Liver (tissue), 9 donors: Measurements from ENCODE around the gene IL18BP. TPM values are rescaled to one million over a fixed set of nuclear protein-coding genes. Genes with fewer than 3 reads are reported as not detected.

Experiments
- DNase-seq: peaks from one replicate; pipeline ENCODE4 v3.0.0-alpha.2; 2017; ENCODE audit warnings: low spot score
- H3K27ac ChIP-seq, 2 donors: one replicate each; pipeline ENCODE4 v1.7.0; 2013; ENCODE audit warnings: inconsistent platforms in 2 of 2, low read length in 2 of 2, control low read depth in 1 of 2, low read depth in 1 of 2, mild to moderate bottlenecking in 1 of 2
- H3K27me3 ChIP-seq, 4 donors: one replicate each; pipeline versions ENCODE4 v1.6.1 to v1.7.0; 2013; ENCODE audit warnings: low read length in 3 of 4, inconsistent platforms in 1 of 4, mild to moderate bottlenecking in 1 of 4, moderate library complexity in 1 of 4; ENCODE audit not compliant: control insufficient read depth in 4 of 4, insufficient read depth in 4 of 4
- H3K36me3 ChIP-seq, 4 donors: one replicate each; pipeline versions ENCODE4 v1.6.1 to v1.7.0; 2013; ENCODE audit warnings: low read length in 3 of 4, mild to moderate bottlenecking in 3 of 4, low read depth in 1 of 4, moderate library complexity in 1 of 4; ENCODE audit not compliant: control insufficient read depth in 4 of 4, insufficient read depth in 3 of 4
- H3K4me1 ChIP-seq, 4 donors: one replicate each; pipeline versions ENCODE4 v1.6.1 to v1.7.0; 2013; ENCODE audit warnings: low read length in 3 of 4, mild to moderate bottlenecking in 3 of 4, moderate library complexity in 1 of 4; ENCODE audit not compliant: control insufficient read depth in 4 of 4, insufficient read depth in 4 of 4
- H3K4me3 ChIP-seq, 3 donors: one replicate each; pipeline versions ENCODE4 v1.6.1 to v1.7.0; 2013; ENCODE audit warnings: low read length in 3 of 3, control low read depth in 1 of 3, low read depth in 1 of 3, mild to moderate bottlenecking in 1 of 3
- H3K9ac ChIP-seq, 2 donors: one replicate each; pipeline ENCODE4 v1.7.0; 2013; ENCODE audit warnings: low read length in 2 of 2, mild to moderate bottlenecking in 2 of 2, moderate library complexity in 2 of 2, control low read depth in 1 of 2, low read depth in 1 of 2
- H3K9me3 ChIP-seq, 4 donors: one replicate each; pipeline versions ENCODE4 v1.6.1 to v1.7.0; 2013; ENCODE audit warnings: low read length in 3 of 4; ENCODE audit not compliant: control insufficient read depth in 4 of 4
- ATF3 ChIP-seq: IDR thresholded peaks from 2 replicates; pipeline ENCODE4 v1.6.1; 2016; ENCODE audit warnings: antibody characterized with exemption
- CTCF ChIP-seq: fragments of 150-350 bp; IDR thresholded peaks from 2 replicates; pipeline ENCODE4 v1.5.1; 2017; ENCODE audit warnings: improper control_type of control experiment, low read depth, low read length; ENCODE audit not compliant: missing input control
- EGR1 ChIP-seq, 2 donors: IDR thresholded peaks; 2 replicates each; pipeline ENCODE4 v1.6.1; 2016 to 2018; ENCODE audit warnings: antibody characterized with exemption in 2 of 2, low read depth in 2 of 2
- FOXA1 ChIP-seq: IDR thresholded peaks from 2 replicates; pipeline ENCODE4 v1.6.1; 2016; ENCODE audit warnings: antibody characterized with exemption
- FOXA2 ChIP-seq: IDR thresholded peaks from 2 replicates; pipeline ENCODE4 v1.6.1; 2016; ENCODE audit warnings: antibody characterized with exemption
- GABPA ChIP-seq, 2 donors: IDR thresholded peaks in 1 of 2; conservative IDR thresholded peaks in 1 of 2; 2 replicates each; pipeline ENCODE4 v1.6.1; 2016; ENCODE audit warnings: antibody characterized with exemption in 2 of 2, mild to moderate bottlenecking in 1 of 2, moderate library complexity in 1 of 2
- HNF4A ChIP-seq, 2 donors: conservative IDR thresholded peaks; 2 replicates each; pipeline ENCODE4 v1.6.1; 2016; ENCODE audit warnings: antibody characterized with exemption in 2 of 2, mild to moderate bottlenecking in 2 of 2
- HNF4G ChIP-seq: IDR thresholded peaks from 2 replicates; pipeline ENCODE4 v1.6.1; 2016; ENCODE audit warnings: antibody characterized with exemption
- JUND ChIP-seq, 2 donors: IDR thresholded peaks; 2 replicates each; pipeline ENCODE4 v1.6.1; 2016; ENCODE audit warnings: antibody characterized with exemption in 2 of 2
- NR2F2 ChIP-seq: IDR thresholded peaks from 2 replicates; pipeline ENCODE4 v1.6.1; 2016; ENCODE audit warnings: antibody characterized with exemption
- RXRA ChIP-seq, 2 donors: IDR thresholded peaks; 2 replicates each; pipeline ENCODE4 v1.6.1; 2017 to 2018; ENCODE audit warnings: antibody characterized with exemption in 2 of 2, mild to moderate bottlenecking in 1 of 2
- SP1 ChIP-seq: IDR thresholded peaks from 2 replicates; pipeline ENCODE4 v1.6.1; 2018; ENCODE audit warnings: antibody characterized with exemption, mild to moderate bottlenecking
- TAF1 ChIP-seq: conservative IDR thresholded peaks from 2 replicates; pipeline ENCODE4 v1.6.1; 2016; ENCODE audit warnings: antibody characterized with exemption, mild to moderate bottlenecking
- YY1 ChIP-seq: IDR thresholded peaks from 2 replicates; pipeline ENCODE4 v1.6.1; 2016; ENCODE audit warnings: antibody characterized with exemption, mild to moderate bottlenecking
- WGBS: extraction: QIAGEN DNeasy Blood & Tissue Kit; methylation state at CpG from one replicate; pipeline ENCODE4 v1.1.7; 2013; 5-methylcytosine and 5-hydroxymethylcytosine counted together
- polyA plus RNA-seq, 2 donors: library from polyadenylated mRNA; stranded (reverse) in 1 of 2; unstranded in 1 of 2; fragments of 200-250 nt in 1 of 2; fragments of >200 nt in 1 of 2; fragmentation: Nextera tagmentation in 1 of 2; extraction: Ambion mirVana in 1 of 2; gene quantifications; one replicate each; pipeline versions ENCODE4 v1.2.1 to v1.2.3, GENCODE V29; 2013 to 2015
- total RNA-seq, 2 donors: library from RNA; depleted of rRNA; stranded (reverse); fragments of >200 nt; gene quantifications; one replicate each; pipeline ENCODE4 v1.2.3, GENCODE V29; 2014
- TF ChIP-seq, protein P1 (sequence below): IDR thresholded peaks from 2 replicates; pipeline ENCODE4 v1.6.1; 2016; ENCODE audit warnings: antibody characterized with exemption
- TF ChIP-seq, protein P2 (sequence below): IDR thresholded peaks from 2 replicates; pipeline ENCODE4 v1.6.1; 2016; ENCODE audit warnings: antibody characterized with exemption
- TF ChIP-seq, protein P3 (sequence below): IDR thresholded peaks from 2 replicates; pipeline ENCODE4 v1.6.1; 2016; ENCODE audit warnings: antibody characterized with exemption, mild to moderate bottlenecking
- donor health status: healthy.
- donor health status: healthy.
- donor health status: healthy.
- donor health status: healthy.
- donor health status: healthy.

Gene IL18BP
- total and polyA plus RNA-seq, 4 donors, result 2.4 to 6.3 (median 4.3) TPM

DNA sequence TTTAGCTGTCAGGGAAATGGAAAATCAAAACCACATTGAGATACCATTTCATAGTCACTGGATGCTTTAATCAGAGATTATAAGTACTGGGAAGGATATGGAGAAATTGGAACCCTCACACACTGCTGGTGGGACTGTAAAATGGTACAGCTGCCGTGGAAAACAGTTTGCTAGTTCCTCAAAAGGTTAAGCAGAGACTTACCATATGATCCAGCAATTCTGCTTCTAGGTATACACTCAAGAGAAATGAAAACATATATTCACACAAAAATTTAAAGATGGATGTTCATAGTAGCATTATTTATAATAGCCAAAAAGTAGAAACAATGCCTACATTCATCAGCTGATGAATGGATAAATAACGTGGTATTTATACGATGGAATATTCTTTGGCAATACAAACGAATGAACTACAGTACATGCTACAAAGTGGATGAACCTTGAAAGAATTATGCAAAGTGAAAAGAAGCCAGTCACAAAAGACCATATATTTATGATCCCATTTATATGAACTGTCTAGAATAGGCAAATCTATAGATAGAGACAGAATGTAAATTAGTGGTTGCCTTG, 46.9 kb upstream of the IL18BP start:
- TF ChIP-seq SP1 (no peak), CTCF (no peak), FOXA2 (no peak), TAF1 (no peak), RXRA (IDR thresholded peaks at IDR 0.05) (no peak), FOXA1 (no peak), GABPA (IDR thresholded peaks at IDR 0.05 in 1 of 2, conservative IDR thresholded peaks at IDR 0.05 in 1 of 2) (no peak), HNF4A (conservative IDR thresholded peaks at IDR 0.05) (no peak), EGR1 (IDR thresholded peaks at IDR 0.05; ENCODE audit: low read depth in 2 of 2) (no peak), ATF3 (no peak), HNF4G (no peak), YY1 (no peak), NR2F2 (no peak), JUND (IDR thresholded peaks at IDR 0.05) (no peak)
- TF ChIP-seq, protein P1, sequence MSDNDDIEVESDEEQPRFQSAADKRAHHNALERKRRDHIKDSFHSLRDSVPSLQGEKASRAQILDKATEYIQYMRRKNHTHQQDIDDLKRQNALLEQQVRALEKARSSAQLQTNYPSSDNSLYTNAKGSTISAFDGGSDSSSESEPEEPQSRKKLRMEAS, result no peak
- TF ChIP-seq, protein P2, sequence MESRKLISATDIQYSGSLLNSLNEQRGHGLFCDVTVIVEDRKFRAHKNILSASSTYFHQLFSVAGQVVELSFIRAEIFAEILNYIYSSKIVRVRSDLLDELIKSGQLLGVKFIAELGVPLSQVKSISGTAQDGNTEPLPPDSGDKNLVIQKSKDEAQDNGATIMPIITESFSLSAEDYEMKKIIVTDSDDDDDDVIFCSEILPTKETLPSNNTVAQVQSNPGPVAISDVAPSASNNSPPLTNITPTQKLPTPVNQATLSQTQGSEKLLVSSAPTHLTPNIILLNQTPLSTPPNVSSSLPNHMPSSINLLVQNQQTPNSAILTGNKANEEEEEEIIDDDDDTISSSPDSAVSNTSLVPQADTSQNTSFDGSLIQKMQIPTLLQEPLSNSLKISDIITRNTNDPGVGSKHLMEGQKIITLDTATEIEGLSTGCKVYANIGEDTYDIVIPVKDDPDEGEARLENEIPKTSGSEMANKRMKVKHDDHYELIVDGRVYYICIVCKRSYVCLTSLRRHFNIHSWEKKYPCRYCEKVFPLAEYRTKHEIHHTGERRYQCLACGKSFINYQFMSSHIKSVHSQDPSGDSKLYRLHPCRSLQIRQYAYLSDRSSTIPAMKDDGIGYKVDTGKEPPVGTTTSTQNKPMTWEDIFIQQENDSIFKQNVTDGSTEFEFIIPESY, result no peak
- TF ChIP-seq, protein P3, sequence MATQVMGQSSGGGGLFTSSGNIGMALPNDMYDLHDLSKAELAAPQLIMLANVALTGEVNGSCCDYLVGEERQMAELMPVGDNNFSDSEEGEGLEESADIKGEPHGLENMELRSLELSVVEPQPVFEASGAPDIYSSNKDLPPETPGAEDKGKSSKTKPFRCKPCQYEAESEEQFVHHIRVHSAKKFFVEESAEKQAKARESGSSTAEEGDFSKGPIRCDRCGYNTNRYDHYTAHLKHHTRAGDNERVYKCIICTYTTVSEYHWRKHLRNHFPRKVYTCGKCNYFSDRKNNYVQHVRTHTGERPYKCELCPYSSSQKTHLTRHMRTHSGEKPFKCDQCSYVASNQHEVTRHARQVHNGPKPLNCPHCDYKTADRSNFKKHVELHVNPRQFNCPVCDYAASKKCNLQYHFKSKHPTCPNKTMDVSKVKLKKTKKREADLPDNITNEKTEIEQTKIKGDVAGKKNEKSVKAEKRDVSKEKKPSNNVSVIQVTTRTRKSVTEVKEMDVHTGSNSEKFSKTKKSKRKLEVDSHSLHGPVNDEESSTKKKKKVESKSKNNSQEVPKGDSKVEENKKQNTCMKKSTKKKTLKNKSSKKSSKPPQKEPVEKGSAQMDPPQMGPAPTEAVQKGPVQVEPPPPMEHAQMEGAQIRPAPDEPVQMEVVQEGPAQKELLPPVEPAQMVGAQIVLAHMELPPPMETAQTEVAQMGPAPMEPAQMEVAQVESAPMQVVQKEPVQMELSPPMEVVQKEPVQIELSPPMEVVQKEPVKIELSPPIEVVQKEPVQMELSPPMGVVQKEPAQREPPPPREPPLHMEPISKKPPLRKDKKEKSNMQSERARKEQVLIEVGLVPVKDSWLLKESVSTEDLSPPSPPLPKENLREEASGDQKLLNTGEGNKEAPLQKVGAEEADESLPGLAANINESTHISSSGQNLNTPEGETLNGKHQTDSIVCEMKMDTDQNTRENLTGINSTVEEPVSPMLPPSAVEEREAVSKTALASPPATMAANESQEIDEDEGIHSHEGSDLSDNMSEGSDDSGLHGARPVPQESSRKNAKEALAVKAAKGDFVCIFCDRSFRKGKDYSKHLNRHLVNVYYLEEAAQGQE, result no peak
- DNase-seq, result no peak
- no peak overlapping the region for H3K4me3 ChIP-seq
- H3K27ac ChIP-seq, result no peak overlapping the region
- WGBS, result 94% methylated on average over 4 of the region's 4 CpGs
- no peaks in the 10 kb centered on the region for H3K36me3 ChIP-seq
- H3K4me1 ChIP-seq, result peaks cover 11 to 33% (median 25%) of the 10 kb centered on the region in 4 donors
- H3K9ac ChIP-seq, result no peak overlapping the region
- H3K27me3 ChIP-seq, result no peaks in the 10 kb centered on the region
- no peaks in the 10 kb centered on the region for H3K9me3 ChIP-seq
